T1000 (cell line): ENCODE results near the gene FGD3.

Source experiments
- DNase-seq: peaks from one replicate; lab custom pipeline; 2025; ENCODE audit warnings: mixed read lengths; lab: John Stamatoyannopoulos, UW

The FGD3 gene

DNA sequence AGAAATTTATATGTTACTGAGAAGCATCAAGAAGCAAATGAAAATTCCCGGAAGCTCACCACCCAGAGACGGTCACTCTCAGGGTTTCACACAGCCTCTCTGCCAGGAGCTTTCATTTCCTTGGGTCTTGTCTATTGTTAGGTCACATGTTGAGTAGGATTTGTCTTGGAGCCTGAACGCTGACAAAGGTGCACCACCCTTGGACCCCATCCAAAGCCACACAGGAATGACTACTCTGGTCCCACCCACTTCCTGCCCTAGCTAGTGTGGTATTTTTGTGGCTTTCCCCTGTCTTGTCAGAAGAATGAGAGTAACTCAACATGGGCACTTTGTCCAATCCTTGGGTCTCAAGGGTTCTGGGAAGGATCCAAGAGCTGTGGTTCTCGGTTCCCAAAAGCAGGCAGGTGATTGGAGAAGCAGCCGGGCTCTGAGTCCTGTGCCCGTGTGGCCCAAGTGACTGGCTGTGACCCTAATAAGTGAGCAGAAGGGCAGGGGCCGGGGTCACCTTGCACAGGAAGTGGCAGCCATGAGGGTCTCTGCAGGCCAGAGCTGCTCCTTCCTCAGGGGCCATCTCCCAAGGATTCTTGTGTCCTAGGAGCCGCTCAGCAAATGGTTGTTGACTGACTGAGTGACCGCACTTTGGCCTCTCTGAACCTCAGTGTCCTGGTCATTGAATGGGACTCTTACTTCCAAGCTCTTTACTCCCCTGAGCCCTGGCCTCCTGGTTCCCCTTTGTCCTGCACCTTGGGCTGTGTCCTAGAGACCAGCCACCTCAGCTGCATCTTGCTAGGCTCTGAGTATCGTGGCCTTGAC, 6.9 kb downstream of the FGD3 start:
- no peak for DNase-seq

DNA sequence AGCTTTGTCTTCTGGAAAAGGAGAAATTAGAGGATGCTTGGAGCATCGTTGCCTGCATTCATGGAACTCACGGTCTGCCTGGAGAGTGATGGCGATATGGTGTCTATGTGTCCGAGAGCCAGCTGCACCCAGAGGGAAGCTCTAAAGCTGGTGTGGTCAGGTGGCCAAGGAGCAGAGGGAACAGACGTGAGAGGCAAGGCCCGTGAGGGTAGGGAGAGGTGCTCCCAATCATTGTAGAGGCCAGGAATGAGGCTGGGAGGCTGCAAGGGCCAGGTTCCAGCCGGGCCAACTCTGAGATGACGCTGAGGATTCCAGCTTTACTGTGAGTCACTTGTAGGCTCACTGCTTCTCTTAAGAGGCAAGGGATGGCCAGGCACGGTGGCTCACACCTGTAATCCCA, 7.6 kb downstream of the FGD3 start:
- DNase-seq = no peak

DNA sequence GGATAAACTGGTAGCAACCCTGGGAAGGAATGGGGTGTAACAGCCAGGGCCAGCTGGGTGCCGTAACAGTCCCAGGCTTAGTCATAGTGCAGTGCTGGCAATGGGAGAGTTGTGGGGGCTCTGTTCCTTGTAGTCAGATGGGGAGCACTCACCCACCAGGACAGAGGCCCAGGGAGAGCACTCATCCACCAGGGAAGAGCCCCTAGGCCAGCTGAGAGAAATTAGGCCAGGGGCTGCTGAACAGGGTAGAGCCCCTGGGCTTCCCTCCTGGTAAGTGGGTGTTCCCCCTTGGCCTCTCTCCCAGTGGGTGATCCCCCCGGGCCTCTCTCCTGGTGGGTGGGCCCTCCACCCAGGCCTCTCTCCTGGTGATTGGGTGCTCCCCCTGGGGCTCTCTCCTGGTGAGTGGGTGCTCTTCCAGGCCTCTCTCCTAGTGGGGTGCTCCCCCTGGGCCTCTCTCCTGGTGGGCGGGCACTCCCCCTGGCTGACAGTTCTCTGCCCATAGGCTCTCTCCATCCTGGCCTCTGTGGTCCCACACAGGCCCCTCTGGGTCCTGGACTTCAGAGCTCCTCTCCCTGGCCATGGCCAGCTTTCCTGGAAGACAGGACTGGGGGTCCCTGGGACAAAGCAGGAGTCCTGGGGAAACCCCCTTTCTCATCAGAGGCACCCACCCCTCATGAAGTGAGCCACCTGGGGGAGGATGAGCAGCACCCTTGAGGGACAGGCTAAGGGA, 13.4 kb downstream of the FGD3 start:
- no peak for DNase-seq

DNA sequence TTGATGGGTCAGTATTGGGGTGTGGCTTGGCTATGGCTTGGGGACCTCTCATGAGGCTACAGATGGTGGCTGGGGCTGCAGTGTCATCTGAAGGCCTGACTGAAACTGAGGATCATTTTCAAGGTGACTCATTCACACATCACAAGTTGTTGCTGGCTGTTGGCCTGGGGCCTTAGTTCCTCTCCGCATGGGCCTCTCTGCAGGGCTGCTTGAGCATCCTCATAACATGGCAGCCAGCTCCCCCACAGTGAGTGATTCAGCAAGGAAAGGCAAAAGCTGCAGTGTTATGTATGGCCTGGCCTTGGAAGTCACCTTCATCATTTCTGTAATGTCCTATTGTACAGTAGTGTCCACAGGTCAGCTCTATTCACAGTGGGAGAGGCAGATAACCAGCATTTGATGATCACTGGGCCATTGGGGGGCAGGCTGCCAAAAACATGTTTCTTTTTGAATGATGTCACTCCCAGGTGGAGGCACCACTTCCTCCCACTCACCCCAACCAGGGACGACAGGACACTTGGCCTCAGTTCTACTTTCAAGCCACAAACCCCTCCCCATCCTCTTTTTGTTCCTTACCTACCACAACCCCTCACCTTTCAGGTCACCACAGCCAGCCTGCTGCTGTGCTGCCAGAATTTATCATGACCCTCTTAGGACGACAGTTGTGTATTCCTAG, 14.4 kb downstream of the FGD3 start:
- no peak for DNase-seq

DNA sequence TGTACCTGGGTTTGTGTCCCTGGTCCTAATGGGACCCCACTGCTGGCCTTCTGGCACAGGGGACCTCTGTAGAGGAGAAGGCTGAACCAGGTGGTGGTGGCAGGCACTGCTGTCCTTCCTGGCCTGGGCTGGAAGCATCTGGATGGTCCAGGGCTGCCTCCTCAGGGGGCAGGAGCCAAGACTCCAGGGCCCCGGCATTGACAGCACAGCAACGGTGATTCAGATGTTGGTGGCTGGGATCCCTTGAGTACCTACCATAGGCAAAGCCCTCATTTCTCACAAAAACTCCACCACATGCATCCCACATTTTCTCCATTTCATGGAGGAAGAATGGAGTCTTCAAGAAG, 15.0 kb downstream of the FGD3 start:
- no peak for DNase-seq

DNA sequence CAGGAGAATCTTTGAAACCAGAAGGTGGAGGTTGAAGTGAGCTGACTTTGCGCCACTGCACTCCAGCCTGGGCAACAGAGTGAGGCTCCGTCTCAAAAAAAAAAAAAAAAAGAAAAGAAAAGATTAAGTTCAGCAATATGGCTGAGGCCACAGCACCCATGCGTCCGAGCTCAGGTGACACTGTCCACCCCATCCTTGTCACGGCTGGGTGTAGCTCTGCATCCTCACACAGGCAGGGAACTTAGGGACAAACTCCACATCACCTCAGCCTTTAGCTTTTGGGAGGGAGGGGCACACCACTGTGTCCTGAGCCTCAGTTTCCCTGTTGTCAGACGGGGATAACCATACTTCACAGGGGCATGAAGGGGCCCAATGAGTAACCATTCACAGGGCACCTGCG, 15.5 kb downstream of the FGD3 start:
- DNase-seq = no peak

DNA sequence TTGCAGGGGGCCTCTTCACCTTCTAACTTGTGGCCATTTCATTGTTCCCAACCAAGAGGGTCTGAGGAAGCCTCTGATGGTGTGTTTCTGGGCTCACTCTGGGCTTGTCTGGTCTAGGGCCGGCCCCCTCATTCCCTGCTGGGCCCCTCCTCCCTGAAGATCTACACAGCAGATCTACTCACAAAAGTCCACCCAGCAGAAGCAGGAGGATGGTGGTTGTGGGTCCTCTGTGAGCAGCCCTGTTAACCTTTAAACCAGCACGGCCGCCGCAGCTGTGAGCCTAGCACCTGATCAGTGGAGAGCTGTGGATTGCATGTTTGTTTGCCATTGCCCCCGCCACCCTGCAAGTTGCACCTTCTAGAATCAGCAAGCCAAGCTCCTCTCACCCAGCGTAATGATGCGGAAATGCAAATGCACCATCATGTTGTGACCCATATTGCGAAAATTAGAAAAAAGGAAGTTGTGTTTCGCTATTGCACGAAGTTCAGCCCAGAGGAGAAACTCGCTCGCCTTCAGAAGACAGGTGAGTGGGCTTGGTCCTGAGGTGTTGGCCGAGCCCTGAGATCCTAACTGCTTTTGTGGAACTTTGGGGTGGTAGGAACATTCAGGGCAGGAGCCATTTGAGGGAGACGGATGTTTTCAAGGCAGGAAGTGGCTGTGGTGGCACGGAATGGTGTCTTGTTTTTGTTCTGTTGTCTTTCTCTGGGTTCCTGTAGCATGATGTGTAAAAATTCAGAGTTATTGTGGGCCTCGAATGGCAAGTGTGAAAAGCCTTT, 16.7 kb downstream of the FGD3 start:
- DNase-seq = no peak

DNA sequence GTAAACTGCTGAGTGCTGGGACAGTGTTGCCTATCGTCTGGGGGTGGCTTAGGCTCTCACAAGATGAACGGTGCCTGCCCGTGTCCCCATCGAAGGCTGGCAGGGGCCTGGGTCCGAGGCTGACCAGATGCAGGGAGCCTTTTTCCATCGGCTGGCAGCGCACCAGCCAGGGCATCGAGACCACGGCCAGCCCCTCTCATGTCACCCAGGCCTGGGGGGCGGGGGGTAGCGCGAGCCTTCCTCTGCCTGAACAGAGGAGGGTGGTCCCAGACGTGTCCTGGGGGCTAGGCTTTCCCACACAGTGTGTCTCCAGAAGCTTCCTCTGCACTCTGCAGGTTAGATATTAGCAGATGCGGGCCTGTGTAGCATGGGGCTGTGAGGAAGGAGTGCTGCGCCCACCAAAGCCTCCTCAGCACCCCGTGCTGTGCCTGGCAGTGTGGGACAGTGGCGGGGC, 17.3 kb downstream of the FGD3 start:
- no peak for DNase-seq

DNA sequence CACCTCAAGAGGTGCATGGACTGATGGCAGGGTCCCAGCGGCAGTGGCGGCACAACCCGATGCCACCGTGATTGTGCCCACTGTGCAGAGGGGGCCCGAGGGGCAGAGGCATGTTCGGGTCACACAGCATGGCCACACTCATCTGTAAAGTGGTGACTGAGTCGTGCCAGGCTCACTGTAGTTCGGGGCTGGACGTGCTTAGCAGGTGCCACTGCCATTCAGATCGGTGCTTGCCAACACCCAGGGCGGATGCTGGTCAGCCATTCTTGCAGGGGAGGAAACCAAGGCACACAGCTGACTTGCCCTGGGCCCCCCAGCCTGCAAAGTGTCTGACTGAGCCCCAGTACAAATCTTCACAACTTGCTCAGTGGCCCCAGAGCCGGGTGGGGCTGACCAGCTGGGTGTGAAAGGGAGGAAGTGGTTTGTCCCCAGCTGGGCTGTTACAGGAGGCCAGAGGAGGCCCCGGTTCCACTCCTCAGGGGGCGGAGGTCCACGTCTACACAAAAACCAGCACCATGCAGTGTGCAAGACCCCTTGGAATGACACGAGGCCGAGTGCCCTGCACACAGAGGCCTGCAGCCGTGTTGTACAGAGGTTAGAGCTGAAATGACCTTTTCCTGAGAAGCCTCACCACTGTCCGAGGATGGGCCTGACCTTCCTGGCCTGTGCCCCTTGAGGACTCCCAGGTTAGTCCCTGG, 17.9 kb downstream of the FGD3 start:
- no peak for DNase-seq

DNA sequence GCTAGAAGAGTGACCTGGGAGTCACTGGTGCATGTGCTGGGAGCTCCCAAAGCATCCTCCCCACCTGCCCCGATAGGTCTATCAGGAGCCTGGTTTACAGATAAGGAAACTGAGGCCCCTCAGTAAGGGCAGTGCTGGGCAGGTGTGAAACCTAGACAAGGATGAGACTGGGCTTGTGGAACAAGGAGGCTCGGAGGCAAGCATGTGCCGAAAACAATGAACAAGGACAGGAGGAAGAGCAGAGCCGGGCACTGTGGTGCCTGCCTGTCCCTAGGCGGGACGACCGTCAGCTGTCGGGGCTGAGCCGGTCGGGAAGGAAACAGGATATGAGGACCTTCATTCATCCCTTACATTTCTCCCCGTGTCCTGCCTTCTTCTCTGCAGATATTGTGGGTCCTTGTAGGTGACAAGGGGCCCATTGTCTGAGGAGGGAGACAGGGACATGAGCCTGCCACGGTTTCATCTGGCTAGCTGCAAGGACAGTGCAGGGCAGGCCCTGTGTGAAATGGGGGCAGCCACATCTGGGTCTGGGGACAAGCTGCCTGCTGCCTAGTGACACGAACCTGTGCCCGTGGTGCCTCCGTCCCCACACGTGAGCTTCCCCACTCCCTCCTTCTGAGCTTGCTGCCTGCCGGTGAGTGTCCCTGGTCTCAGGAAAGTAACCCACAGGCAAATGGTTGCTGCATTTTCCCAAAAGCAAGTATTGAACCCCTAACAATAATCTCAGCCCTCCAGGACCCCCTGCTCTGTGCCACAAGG, 18.6 kb downstream of the FGD3 start:
- no peak for DNase-seq

DNA sequence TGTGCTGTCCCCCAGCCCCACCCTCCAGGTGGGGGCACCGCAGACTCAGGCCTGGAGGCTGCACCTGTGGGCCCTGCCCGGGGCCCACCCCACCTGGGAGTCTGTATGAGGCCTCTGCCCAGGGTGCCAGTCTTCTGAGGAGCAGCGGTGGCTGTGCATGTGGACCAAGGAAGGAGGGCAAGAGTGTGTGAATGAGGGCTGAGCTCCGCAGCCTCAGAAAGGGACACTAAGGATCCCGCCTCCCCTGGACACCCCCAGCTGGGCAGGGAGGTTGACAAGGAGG, 19.1 kb downstream of the FGD3 start:
- no peak for DNase-seq

DNA sequence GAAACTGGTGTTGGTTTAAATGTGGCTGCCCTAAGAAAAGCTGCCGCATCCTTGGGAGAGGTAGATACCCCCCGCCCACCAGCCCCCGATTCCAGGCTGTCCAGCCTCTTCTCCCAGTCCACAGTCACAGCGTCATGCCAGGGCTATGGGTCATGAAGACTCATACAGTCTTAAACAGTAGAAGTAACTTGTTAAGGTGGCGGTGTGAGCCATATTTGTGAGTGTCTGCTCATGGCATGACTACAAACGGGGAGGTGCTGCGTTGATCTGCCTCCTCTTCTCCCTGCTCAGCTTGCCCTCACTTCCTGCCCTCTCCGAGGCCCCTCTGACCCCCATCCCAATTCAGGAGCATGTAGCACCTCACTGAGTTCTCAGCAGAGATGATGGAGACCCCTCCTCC, 20.8 kb downstream of the FGD3 start:
- no peak for DNase-seq

DNA sequence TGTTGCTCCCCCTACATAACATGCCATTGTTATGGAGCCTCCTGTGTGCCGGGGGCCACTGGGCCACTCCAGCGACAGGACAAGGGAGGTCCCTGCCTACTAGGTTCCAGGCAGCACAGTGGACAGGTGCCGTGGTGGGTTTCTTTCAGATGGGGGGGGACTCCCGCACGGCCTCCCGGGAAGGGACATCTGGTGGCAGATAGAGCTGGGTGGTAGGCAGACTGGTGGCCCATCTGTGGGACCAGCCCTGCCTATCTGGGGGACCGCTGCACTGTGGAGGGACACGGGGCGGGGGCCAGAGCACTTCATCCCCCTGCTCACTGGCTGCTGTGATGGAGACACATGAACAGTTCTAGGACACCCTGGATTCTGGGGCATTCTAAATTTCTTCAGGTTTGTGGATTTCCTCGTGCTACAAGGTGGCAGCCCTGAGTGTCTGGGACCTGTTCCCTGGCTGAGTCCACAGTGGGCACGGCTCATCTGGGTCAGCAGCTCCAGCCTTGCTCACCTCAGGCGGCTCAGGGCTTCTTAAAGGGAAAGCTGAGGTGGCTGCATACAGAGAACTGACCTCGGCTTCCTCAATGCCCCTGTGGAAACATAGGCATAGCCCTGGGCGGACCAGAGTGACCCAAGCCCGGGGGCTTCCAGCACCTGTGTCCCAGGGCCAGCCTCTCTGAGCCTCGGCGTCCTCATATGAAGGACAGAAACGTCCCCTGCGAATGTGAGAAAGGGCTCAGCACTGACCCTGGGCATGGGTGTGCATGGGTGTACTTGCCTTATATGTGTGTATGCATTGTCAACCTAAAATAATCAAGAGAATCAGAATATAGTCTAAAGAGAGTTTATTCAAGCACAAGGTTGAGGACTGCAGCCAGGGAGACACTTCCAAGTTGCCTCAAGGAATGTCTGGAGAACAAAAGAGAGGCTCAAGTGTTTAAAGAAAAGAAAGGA, 22.5 kb downstream of the FGD3 start:
- no peak for DNase-seq

DNA sequence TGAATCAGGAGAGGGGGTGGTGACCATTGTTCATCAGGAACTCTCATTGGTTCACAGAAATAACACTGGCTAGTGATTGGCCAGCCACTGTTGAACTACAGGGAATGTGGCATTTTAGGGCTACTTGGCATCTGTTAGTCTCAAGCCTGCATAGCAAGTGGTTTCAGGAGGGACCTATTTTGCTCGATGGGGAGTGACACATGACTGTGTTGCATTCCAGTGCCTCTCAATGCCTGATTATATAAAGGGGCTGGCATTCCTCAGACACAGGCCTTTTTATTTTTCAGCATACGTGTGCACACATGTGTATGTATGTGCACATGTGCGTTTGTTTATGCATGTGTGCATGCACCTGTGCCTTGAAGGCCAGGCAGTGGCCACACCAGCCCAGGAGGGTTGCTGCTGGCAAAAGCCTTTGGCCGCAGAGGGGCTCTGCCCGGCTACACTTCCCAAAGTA, 23.2 kb downstream of the FGD3 start:
- DNase-seq = no peak

DNA sequence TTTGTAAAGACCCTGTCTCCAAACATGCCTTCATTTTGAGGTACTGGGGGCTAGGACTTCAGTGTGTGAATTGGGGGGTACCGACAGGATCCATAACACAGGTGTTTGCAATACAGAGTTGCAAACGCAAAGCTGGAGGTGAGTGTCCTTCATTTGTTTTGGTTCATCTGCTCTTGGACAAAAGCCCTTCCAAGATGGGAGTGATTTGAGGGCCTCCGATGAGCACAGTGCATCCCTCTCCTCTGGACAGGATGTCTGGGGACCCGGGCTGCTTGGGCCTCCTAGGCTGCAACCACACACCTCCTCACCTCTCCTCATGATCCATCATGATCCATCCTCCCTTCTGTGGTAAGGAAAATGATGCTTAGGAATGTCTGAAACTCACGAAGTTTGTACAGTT, 23.8 kb downstream of the FGD3 start:
- no peak for DNase-seq

DNA sequence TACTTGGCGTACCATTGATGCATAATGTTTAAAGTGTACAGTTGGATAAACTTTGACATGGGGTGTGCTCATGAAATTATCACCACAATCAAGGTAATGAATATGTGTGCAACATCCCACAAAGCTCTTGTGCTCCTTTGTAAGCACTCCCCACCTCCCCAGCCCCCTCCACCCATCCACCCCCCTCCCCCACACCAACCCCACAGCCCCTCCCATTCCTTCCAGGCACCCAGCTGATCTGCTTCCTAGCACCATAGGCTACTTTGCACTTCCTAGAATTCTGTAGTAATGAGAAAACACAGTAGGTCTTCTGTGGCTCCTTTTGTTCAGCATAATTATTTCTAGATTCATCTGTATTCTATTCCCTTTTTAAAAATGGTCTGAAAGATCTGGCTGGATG, 24.5 kb downstream of the FGD3 start:
- DNase-seq = no peak

DNA sequence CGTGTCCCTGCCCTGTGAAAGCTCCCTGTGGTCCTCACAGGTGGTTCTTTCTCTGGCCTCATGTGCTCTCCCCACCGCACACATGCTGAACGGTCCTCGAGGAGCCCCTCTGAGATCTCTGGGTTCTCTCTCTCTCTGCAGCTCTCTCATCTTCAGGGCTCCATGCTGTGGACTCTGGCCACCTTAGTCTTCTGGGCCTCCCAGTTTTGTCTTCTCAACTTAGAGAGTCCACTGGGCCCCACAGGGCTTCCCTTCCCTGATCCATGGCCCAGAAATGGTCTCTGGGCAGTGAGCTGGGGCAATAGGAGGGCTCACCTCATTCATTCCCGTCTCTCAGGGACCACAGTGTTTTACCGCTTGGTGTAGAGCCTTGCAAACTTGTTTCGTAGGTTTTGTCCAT, 26.4 kb downstream of the FGD3 start:
- no peak for DNase-seq

DNA sequence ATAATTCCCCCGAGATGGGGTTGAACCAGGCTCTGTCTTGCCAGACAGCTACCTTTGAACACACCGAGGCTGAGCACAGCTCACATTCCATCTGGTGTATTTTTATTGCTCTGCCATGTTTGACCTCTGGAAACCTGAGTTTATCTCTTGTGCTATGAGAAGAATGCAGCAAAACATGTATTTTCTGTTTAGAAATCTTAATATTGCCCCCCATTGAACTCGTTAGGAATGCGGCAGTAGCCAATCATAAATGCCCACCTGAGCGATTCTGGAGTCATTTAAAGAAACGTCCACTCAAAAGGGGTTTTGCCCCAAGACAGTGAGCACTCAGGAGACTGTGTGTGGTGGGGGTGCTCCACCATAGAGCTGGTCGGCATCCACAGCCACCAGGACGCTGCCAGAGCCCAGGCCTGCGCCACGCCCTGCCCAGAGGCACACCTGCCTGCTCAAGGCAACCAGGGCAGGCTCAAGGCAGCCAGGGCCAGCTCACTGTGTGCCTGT, 26.9 kb downstream of the FGD3 start:
- no peak for DNase-seq
